Lung (tissue), 12 donors: ENCODE measurements around the gene NDC1. TPM values are rescaled to one million over a fixed set of nuclear protein-coding genes. Genes with fewer than 3 reads are reported as not detected.

Experiments
- ATAC-seq: fragments of 200-7000 bp; cut with Tn5 transposase; one replicate; pipeline ENCODE4 v1.9.1; 2020; ENCODE audit warnings: moderate number of reproducible peaks; ENCODE audit not compliant: insufficient read depth, low FRiP score
- DNase-seq, 3 donors: peaks; one replicate each; pipeline ENCODE4 v3.0.0-alpha.2; 2013 to 2017
- H3K27ac ChIP-seq, 2 donors: one replicate each; pipeline ENCODE4 v1.5.1; 2013; ENCODE audit warnings: mild to moderate bottlenecking in 2 of 2, moderate library complexity in 2 of 2, control low read depth in 1 of 2, inconsistent platforms in 1 of 2, low read depth in 1 of 2, low read length in 1 of 2
- H3K27me3 ChIP-seq, 3 donors: one replicate each; pipeline ENCODE4 v1.5.1; 2013; ENCODE audit warnings: low read length in 2 of 3; ENCODE audit not compliant: control insufficient read depth in 3 of 3, insufficient read depth in 3 of 3
- H3K36me3 ChIP-seq, 4 donors: one replicate each; pipeline ENCODE4 v1.5.1; 2013; ENCODE audit warnings: low read length in 4 of 4, mild to moderate bottlenecking in 1 of 4, moderate library complexity in 1 of 4; ENCODE audit not compliant: control insufficient read depth in 4 of 4, insufficient read depth in 4 of 4
- H3K4me1 ChIP-seq, 5 donors: one replicate each; pipeline ENCODE4 v1.5.1; 2013; ENCODE audit warnings: low read length in 5 of 5, mild to moderate bottlenecking in 2 of 5, moderate library complexity in 1 of 5; ENCODE audit not compliant: control insufficient read depth in 5 of 5, insufficient read depth in 5 of 5
- H3K4me3 ChIP-seq: one replicate; pipeline ENCODE4 v1.5.1; 2013; ENCODE audit warnings: mild to moderate bottlenecking, control low read depth, moderate library complexity
- H3K9ac ChIP-seq, 2 donors: one replicate each; pipeline ENCODE4 v1.5.1; 2013; ENCODE audit warnings: low read length in 2 of 2, control low read depth in 1 of 2; ENCODE audit not compliant: insufficient read depth in 1 of 2
- H3K9me3 ChIP-seq, 4 donors: one replicate each; pipeline ENCODE4 v1.5.1; 2013; ENCODE audit warnings: low read length in 3 of 4, mild to moderate bottlenecking in 1 of 4, moderate library complexity in 1 of 4; ENCODE audit not compliant: control insufficient read depth in 4 of 4, insufficient read depth in 3 of 4
- CTCF ChIP-seq: IDR thresholded peaks from 2 replicates; pipeline ENCODE4 v1.5.1; 2012; ENCODE audit warnings: mild to moderate bottlenecking; ENCODE audit errors: control extremely low read depth, extremely low read depth
- WGBS, 2 donors: extraction: QIAGEN DNeasy Blood & Tissue Kit; methylation state at CpG; one replicate each; pipeline ENCODE4 v1.1.7; 2013; 5-methylcytosine and 5-hydroxymethylcytosine counted together
- polyA plus RNA-seq, 2 donors: library from polyadenylated mRNA; stranded (reverse); fragments of 200-250 nt; gene quantifications; one replicate each; pipeline ENCODE4 v1.2.1, GENCODE V29; 2013
- total RNA-seq, 2 donors: library from RNA; depleted of rRNA in 1 of 2; stranded (reverse); fragments of >200 nt in 1 of 2; gene quantifications; one replicate each; pipeline ENCODE4 v1.2.1, GENCODE V29; 2014 to 2021
- donor health status: control.
- donor health status: control.
- donor health status: Bipolar disorder and iron deficiency.
- donor health status: healthy.
- donor health status: DM: yes; HTN: yes; CAD: no.

The NDC1 gene
- total and polyA plus RNA-seq, 4 donors, result 3.9 to 16.7 (median 7.6) TPM

- Histone ChIP-seq H3K9ac (no peak overlapping the region), H3K36me3 (peaks cover 0 to 13% (median 4%) of the 10 kb centered on the region in 4 donors), H3K4me1 (peaks cover 0 to 2% (median 0%) of the 10 kb centered on the region in 5 donors), H3K27ac (no peak overlapping the region), H3K27me3 (no peaks in the 10 kb centered on the region), H3K4me3 (no peak overlapping the region), H3K9me3 (no peaks in the 10 kb centered on the region)
- ATAC-seq, result no peak
- DNase-seq, result no peak
- WGBS, 2 donors, result 96 to 97% methylated on average over 3 of the region's 3 CpGs
- TF ChIP-seq CTCF, result no peak
Observed at GRCh38 chr1:53804791-53805505, 33.1 kb downstream of the NDC1 start.

- Histone ChIP-seq H3K4me1 (peaks cover 0 to 2% (median 0%) of the 10 kb centered on the region in 5 donors), H3K36me3 (peaks cover 0 to 13% (median 4%) of the 10 kb centered on the region in 4 donors), H3K4me3 (no peak overlapping the region), H3K27me3 (no peaks in the 10 kb centered on the region), H3K9ac (no peak overlapping the region), H3K9me3 (no peaks in the 10 kb centered on the region), H3K27ac (no peak overlapping the region)
- DNase-seq (no peak), ATAC-seq (no peak)
- no peak for TF ChIP-seq CTCF
- WGBS, 2 donors, result 94 to 98% methylated on average over 7 of the region's 7 CpGs
Observed at GRCh38 chr1:53804181-53804580, 33.9 kb downstream of the NDC1 start.

GRCh38 chr1:53800621-53801020 is 37.5 kb downstream of the NDC1 start:
- Histone ChIP-seq H3K4me1 (no peaks in the 10 kb centered on the region), H3K4me3 (no peak overlapping the region), H3K9ac (no peak overlapping the region), H3K9me3 (no peaks in the 10 kb centered on the region), H3K27me3 (no peaks in the 10 kb centered on the region), H3K36me3 (peaks cover 3 to 9% (median 6%) of the 10 kb centered on the region in 4 donors), H3K27ac (no peak overlapping the region)
- no peak for TF ChIP-seq CTCF
- WGBS, 2 donors, result 100% methylated on average over 1 of the region's 1 CpG
- DNase-seq (no peak), ATAC-seq (no peak)

GRCh38 chr1:53799141-53799540 is 39.0 kb downstream of the NDC1 start:
- H3K4me3 ChIP-seq, result no peak overlapping the region
- WGBS, 2 donors, result 63 to 74% methylated on average over 1 of the region's 1 CpG
- no peak overlapping the region for H3K27ac ChIP-seq
- peaks cover 0 to 8% (median 6%) of the 10 kb centered on the region in 4 donors for H3K36me3 ChIP-seq
- no peak for TF ChIP-seq CTCF
- no peaks in the 10 kb centered on the region for H3K4me1 ChIP-seq
- no peak overlapping the region for H3K9ac ChIP-seq
- no peak for ATAC-seq
- no peaks in the 10 kb centered on the region for H3K27me3 ChIP-seq
- peak in 1 of 3 donors; percentile 3 for DNase-seq
- no peaks in the 10 kb centered on the region for H3K9me3 ChIP-seq
